Stimulated activated CD4-positive, alpha-beta T cell treated with anti-CD3 and anti-CD28 coated beads, Interleukin-1b, Interleukin-23, amount 100 ng/mL, for 24 hours (primary cell): ENCODE data around the gene PGA4.
A peak's percentile ranks its signal among the peaks of the same experiment; 100 is the strongest.
"Not testable (repeated sequence)": the region's sequence is repeated elsewhere in the genome, so short reads cannot be mapped to it uniquely, and the experiment has no call there.

Source experiments
- DNase-seq, 4 experiments: peaks; one replicate each; pipeline ENCODE4 v3.0.0-alpha.2; 2020; ENCODE audit warnings: low read depth in 4 of 4, low spot score in 1 of 4

Gene PGA4

GRCh38 chr11:61222047-61222446, at the start of gene PGA4:
PGA4 (plus strand) TSS chr11:61222347; CDS start chr11:61222401, 54 bp downstream.
- not testable (repeated sequence) for DNase-seq

- no peak for DNase-seq
Observed at GRCh38 chr11:61172356-61172755, 49.8 kb upstream of the PGA4 start.

GRCh38 chr11:61172888-61173287, 49.3 kb upstream of the PGA4 start:
- no peak for DNase-seq

- no peak for DNase-seq
Observed at GRCh38 chr11:61173456-61173855, 48.7 kb upstream of the PGA4 start.

- no peak for DNase-seq
Observed at GRCh38 chr11:61174273-61174672, 47.9 kb upstream of the PGA4 start.

GRCh38 chr11:61174949-61175348, 47.2 kb upstream of the PGA4 start:
- no peak for DNase-seq

GRCh38 chr11:61176446-61176845, 45.7 kb upstream of the PGA4 start:
- DNase-seq: no peak

DNA sequence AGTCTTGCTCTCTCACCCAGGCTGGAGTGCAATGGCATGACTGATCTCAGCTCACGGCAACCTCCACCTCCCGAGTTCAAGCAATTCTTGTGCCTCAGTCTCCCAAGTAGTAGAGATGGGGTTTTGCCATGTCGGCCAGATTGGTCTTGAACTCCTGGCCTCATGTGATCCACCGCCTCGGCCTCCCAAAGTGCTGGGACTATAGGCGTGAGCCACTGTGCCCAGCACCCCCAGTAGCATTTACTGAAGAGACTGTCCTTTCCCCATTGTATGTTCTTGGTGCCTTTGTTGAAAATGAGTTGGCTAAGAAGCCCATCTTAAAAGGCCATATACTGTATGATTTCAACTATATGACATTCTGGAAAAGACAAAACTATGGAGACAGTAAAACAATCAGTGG, 41.9 kb upstream of the PGA4 start:
- not testable (repeated sequence) for DNase-seq

DNA sequence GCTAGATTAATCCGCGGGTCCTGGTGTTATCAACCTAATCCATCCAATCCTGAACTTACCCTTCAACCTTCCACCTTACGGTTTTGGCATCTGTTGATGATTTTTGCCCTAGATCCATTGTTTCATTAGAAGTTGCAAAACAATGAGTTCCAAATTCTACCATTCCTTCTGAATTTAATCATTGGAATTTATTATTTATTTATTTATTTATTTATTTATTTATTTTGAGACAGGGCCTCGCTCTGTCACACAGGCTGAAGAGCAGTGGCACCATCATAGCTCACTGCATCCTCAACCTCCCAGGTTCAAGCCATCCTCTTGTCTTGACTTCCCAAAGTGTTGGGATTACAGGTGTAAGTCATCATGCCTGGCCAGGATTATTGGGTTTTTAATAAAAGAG, 40.7 kb upstream of the PGA4 start:
- no peak for DNase-seq

- DNase-seq: no peak
Observed at GRCh38 chr11:61183645-61184044, 38.5 kb upstream of the PGA4 start.

- DNase-seq: no peak
Observed at GRCh38 chr11:61186504-61186903, 35.6 kb upstream of the PGA4 start.

GRCh38 chr11:61187505-61188130, 34.5 kb upstream of the PGA4 start:
- peak; percentile 69 to 81 (median 72) for DNase-seq

DNA sequence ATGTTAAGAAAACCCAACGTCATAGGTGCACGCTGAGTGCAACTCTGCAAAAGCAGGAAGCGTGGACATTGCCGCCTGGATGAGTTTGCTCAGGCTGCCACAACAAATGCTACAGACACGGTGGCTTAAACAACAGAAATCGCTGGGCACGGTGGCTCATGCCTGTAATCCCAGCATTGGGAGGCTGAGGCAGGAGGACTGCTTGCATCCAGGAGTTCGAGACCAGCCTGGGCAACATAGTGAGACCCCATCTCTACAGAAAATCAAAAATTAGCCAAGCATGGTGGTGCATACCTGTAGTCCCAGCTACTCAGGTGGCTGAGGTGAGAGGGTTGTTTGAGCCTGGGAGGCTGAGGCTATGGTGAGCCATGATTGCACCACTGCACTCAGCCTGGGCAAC, 32.2 kb upstream of the PGA4 start:
- DNase-seq: no peak

- no peak for DNase-seq
Observed at GRCh38 chr11:61193596-61193995, 28.6 kb upstream of the PGA4 start.

DNA sequence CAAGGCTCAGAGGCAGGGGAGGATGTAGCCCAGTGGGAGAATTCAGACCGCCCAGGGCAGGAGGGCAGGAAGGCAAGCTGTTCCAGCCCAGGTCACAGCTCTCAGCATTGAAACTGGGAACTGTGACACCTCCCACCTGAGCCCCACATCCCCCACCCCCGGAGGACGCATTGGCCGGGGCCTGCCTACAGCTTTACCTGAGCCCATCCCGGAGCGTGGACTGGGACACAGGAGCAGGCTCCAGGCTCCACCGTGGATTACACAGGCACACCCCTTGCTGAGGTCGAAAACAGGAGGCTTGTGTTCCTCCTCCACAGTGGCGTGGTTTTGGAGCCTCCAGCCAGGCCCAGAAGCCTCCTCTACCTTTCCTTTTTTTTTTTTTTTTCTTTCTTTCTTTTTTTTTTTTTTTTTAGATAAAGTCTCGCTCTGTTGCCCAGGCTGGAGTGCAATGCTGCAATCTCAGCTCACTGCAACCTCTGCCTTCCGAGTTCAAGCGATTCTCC, 27.9 kb upstream of the PGA4 start:
- DNase-seq: no peak

DNA sequence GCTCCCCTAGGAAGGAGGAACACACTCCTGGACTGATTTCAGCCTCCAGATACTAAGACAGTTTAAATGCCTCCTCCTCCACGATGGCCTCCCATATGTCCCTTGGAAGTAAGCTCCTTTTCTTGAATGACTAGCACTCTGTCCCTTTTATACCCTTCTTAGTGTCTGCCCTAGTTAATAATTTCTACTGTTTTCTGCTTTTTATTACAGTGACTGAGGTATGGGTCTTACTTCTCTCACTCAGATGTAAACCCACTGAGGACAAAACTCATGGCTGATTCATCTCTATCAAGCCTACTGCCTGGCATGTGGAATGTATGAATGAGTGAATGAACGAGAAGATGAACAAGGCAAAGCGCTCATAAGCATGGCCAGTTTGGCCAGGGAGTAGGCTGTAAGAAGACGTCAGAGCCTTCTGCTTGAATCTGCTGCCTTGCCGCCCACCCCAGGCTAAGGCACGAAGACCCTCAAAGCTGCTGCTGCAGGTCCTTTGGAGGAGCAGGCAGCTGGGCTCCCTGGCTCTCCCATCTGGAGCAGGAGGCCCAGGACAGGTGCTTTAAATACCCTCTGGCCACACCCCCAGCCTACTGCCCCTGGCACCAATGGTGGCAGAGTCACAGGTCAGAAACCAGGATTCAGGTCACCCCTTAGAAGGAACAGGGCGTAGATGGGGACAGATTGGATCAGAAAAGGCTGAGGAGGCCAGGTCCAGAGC, 27.0 kb upstream of the PGA4 start:
- DNase-seq: no peak

GRCh38 chr11:61195719-61196118, 26.4 kb upstream of the PGA4 start:
- DNase-seq: no peak

DNA sequence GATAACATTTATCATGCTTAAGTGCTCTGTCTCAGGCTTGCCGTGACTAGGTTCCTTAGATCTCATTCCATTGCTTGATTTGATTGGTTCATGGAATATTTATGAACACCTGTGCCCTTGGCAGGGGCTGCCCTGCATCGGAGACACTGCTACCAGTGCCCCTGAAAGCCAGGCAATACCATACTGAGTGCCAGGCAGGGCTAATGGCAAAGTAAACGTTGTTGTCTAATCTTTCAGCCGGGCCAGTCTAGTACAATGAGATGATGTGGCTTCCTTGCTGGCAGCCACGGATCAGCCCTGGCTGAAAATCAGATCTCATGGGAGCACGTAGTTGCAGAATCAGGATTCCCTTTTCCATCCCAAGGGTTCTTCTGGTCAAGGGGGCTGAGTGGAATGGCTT, 23.8 kb upstream of the PGA4 start:
- DNase-seq: no peak

GRCh38 chr11:61198948-61199523, 23.1 kb upstream of the PGA4 start:
- DNase-seq: no peak

DNA sequence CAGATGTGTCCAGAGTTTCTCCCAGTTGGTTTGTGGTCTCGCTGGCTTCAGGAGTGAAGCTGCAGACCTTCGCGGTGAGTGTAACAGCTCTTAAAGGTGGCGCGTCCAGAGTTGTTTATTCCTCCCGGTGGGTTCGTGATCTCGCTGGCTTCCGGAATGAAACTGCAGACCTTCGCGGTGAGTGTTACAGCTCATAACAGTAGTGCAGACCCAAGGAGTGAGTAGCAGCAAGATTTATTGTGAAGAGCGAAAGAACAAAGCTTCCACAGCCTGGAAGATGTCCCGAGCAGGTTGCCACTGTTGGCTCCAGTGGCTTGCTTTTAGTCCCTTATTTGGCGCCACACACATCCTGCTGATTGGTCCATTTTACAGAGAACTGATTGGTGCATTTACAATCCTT, 20.7 kb upstream of the PGA4 start:
- no peak for DNase-seq

DNA sequence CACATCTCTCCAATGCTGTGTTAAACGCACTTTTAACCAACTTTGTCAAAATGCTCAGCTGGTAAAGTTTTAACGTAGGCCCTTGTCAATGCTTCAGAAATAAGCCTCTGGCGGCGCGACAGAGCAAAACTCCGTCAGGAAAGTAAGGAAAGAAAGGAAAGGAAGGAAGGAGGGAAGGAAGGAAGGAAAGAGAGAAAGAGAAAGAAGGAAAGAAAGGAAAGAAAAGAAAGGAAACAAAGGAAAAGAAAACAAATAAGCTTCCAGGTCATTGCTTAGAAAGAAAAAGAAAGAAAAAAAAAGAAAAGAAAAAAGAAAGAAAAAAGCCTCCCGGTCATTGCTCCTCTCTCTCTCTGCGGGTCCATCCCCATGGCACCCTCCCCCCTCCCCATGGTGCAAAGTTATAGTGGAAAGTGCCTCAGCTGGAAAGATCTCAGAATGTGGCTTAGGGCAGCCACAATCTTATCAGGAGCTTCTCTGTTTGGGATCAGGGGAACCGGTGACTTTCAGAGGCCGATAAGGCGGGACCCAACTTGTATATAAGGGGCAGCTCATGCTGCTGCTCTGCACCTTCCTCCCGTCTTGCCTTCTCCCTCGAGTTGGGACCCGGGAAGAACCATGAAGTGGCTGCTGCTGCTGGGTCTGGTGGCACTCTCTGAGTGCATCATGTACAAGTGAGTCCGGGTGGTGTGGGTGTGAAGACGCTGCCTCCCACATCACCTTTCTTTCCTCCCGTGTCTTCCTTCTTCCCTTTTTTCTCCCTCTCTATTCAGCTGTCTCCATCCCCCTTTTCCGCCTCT, 19.0 kb upstream of the PGA4 start, which contains the start of gene PGA3:
PGA3 (plus strand) TSS at position 566 of the 797 bp plus-strand sequence; CDS start at position 616, 50 bp downstream.
- DNase-seq: not testable (repeated sequence)
